Esophagus (tissue), 2 donors: ENCODE measurements around the gene POMGNT1. TPM values are rescaled to one million over a fixed set of nuclear protein-coding genes. Genes with fewer than 3 reads are reported as not detected.

Experiments
- polyA plus RNA-seq, 2 donors: library from polyadenylated mRNA; stranded (reverse); fragments of 200-250 nt; gene quantifications; one replicate each; pipeline ENCODE4 v1.2.3, GENCODE V29; 2013
- donor health status: healthy with polysubstance abuse.
- donor health status: Bipolar disorder and iron deficiency.

The POMGNT1 gene
- polyA plus RNA-seq, 2 donors, result 17.1 to 17.2 TPM

Other genes with a start within 250 kb of the POMGNT1 start
- gene PIK3R3, start 65.8 kb downstream of the POMGNT1 start, polyA plus RNA-seq, result 1 to 10 TPM; 1.3 to 2.6 TPM
- gene TSPAN1, start 23.3 kb downstream of the POMGNT1 start, polyA plus RNA-seq, result 1 to 10 TPM; 2.2 to 2.3 TPM
- gene P3R3URF, start 21.9 kb downstream of the POMGNT1 start, polyA plus RNA-seq, result not detected
- 1 to 10 TPM; 1.6 to 1.7 TPM for gene LURAP1, start 4.9 kb upstream of the POMGNT1 start, polyA plus RNA-seq
- 1 to 10 TPM; 6.1 to 7.0 TPM for gene RAD54L, start 49.3 kb upstream of the POMGNT1 start, polyA plus RNA-seq
- 10 to 100 TPM; 17.4 to 32.1 TPM for gene LRRC41, start 105.2 kb upstream of the POMGNT1 start, polyA plus RNA-seq
- 100 to 1,000 TPM; 393 to 498 TPM for gene UQCRH, start 105.3 kb upstream of the POMGNT1 start, polyA plus RNA-seq
- gene NSUN4, start 142.4 kb upstream of the POMGNT1 start, polyA plus RNA-seq, result 10 to 100 TPM in 1 of 2 donors, 1 to 10 TPM in 1; 6.6 to 12.5 TPM
- gene FAAH, start 195.9 kb upstream of the POMGNT1 start, polyA plus RNA-seq, result 10 to 100 TPM; 12.1 to 33.2 TPM